HEK293 (cell line): ENCODE measurements around the gene PROSER2.
A peak's percentile ranks its signal among the peaks of the same experiment; 100 is the strongest.

ENCODE experiments used
- CTCF ChIA-PET: fragments of 350-600 bp; formaldehyde crosslinking; extraction: SDS; loops from one replicate; lab custom pipeline; 2021; ENCODE audit warnings: antibody characterized with exemption; lab: Yijun Ruan, JAX
- POLR2A ChIA-PET: fragments of 300-600 bp; formaldehyde crosslinking; extraction: SDS; loops from one replicate; lab custom pipeline; 2020; ENCODE audit warnings: antibody characterized with exemption, inconsistent platforms; lab: Yijun Ruan, JAX
- H3K27ac ChIP-seq: fragments of 200-500 bp; sonication (Bioruptor generic); 2 replicates; pipeline ENCODE4 v1.5.1; 2014; ENCODE audit warnings: low read depth, low read length, control low read depth, inconsistent platforms; ENCODE audit errors: extremely low read depth
- H3K36me3 ChIP-seq, 2 experiments: fragments of 200-500 bp in 1 of 2; sonication (Bioruptor generic) in 1 of 2; 1 replicate in 1 of 2; 2 replicates in 1 of 2; pipeline ENCODE4 v1.5.1; 2014 to 2017; ENCODE audit warnings: inconsistent platforms in 2 of 2, low read length in 2 of 2; ENCODE audit not compliant: control insufficient read depth in 2 of 2, insufficient read depth in 1 of 2
- H3K4me1 ChIP-seq: fragments of 200-500 bp; sonication (Bioruptor generic); 2 replicates; pipeline ENCODE4 v1.5.1; 2014; ENCODE audit warnings: mild to moderate bottlenecking, low read length, inconsistent platforms; ENCODE audit not compliant: control insufficient read depth, insufficient read depth
- H3K4me3 ChIP-seq: 2 replicates; pipeline ENCODE4 v1.5.1; 2011; ENCODE audit warnings: low read depth, mild to moderate bottlenecking, control low read depth, low read length, moderate library complexity
- H3K9me3 ChIP-seq: fragments of 200-500 bp; sonication (Bioruptor generic); 2 replicates; pipeline ENCODE4 v1.5.1; 2014; ENCODE audit warnings: low read depth, low read length, inconsistent platforms; ENCODE audit not compliant: control insufficient read depth, insufficient read depth
- EGR2 ChIP-seq: fragments of 450-650 bp; formaldehyde crosslinking; IDR thresholded peaks from 2 replicates; pipeline ENCODE4 v1.5.1; 2016; ENCODE audit warnings: low read depth, missing biosample characterization, missing genetic modification characterization
- HOXC10 ChIP-seq: sonication (generic); formaldehyde crosslinking; IDR thresholded peaks from 2 replicates; pipeline ENCODE4 v1.8.1; 2023; ENCODE audit warnings: mild to moderate bottlenecking, missing genetic modification reagents
- IKZF3 ChIP-seq: fragments of 450-650 bp; IDR thresholded peaks from 2 replicates; pipeline ENCODE4 v1.5.0; 2018; ENCODE audit warnings: missing biosample characterization, mild to moderate bottlenecking, missing genetic modification characterization, moderate library complexity
- INSM2 ChIP-seq: fragments of 450-650 bp; formaldehyde crosslinking; IDR thresholded peaks from 2 replicates; pipeline ENCODE4 v1.5.1; 2016; ENCODE audit warnings: missing biosample characterization, missing genetic modification characterization
- KLF1 ChIP-seq: fragments of 450-650 bp; formaldehyde crosslinking; IDR thresholded peaks from 2 replicates; pipeline ENCODE4 v1.5.1; 2016; ENCODE audit warnings: missing biosample characterization, missing genetic modification characterization
- KLF16 ChIP-seq: fragments of 450-650 bp; formaldehyde crosslinking; IDR thresholded peaks from 2 replicates; pipeline ENCODE4 v1.5.1; 2017; ENCODE audit warnings: missing biosample characterization, missing genetic modification characterization
- KLF8 ChIP-seq: fragments of 450-650 bp; formaldehyde crosslinking; IDR thresholded peaks from 2 replicates; pipeline ENCODE4 v1.5.1; 2016; ENCODE audit warnings: missing biosample characterization, missing genetic modification characterization
- ZFHX2 ChIP-seq: fragments of 450-650 bp; formaldehyde crosslinking; conservative IDR thresholded peaks from 2 replicates; pipeline ENCODE4 v1.5.1; 2016; ENCODE audit warnings: missing biosample characterization, missing genetic modification characterization
- ZFP3 ChIP-seq: fragments of 450-650 bp; formaldehyde crosslinking; IDR thresholded peaks from 2 replicates; pipeline ENCODE4 v1.5.1; 2016; ENCODE audit warnings: low read depth, missing biosample characterization, missing genetic modification characterization
- ZIC2 ChIP-seq: fragments of 450-650 bp; formaldehyde crosslinking; IDR thresholded peaks from 2 replicates; pipeline ENCODE4 v1.5.1; 2016; ENCODE audit warnings: missing biosample characterization, missing genetic modification characterization
- ZNF112 ChIP-seq: fragments of 450-650 bp; formaldehyde crosslinking; IDR thresholded peaks from 2 replicates; pipeline ENCODE4 v1.5.0; 2017; ENCODE audit warnings: missing biosample characterization, missing genetic modification characterization
- ZNF202 ChIP-seq: fragments of 450-650 bp; formaldehyde crosslinking; IDR thresholded peaks from 2 replicates; pipeline ENCODE4 v1.5.1; 2016; ENCODE audit warnings: missing biosample characterization, missing genetic modification characterization, borderline replicate concordance
- ZNF23 ChIP-seq: fragments of 450-650 bp; formaldehyde crosslinking; IDR thresholded peaks from 2 replicates; pipeline ENCODE4 v1.5.1; 2016; ENCODE audit warnings: missing biosample characterization, missing genetic modification characterization, borderline replicate concordance
- ZNF24 ChIP-seq: fragments of 450-650 bp; formaldehyde crosslinking; IDR thresholded peaks from 2 replicates; pipeline ENCODE4 v1.5.1; 2016; ENCODE audit warnings: missing biosample characterization, missing genetic modification characterization
- ZNF354C ChIP-seq: fragments of 450-650 bp; formaldehyde crosslinking; IDR thresholded peaks from 2 replicates; pipeline ENCODE4 v1.5.1; 2016; ENCODE audit warnings: missing biosample characterization, missing genetic modification characterization, low read depth, borderline replicate concordance
- ZNF391 ChIP-seq: fragments of 450-650 bp; formaldehyde crosslinking; IDR thresholded peaks from 2 replicates; pipeline ENCODE4 v1.5.1; 2016; ENCODE audit warnings: low read depth, missing biosample characterization, missing genetic modification characterization, borderline replicate concordance
- ZNF433 ChIP-seq: fragments of 450-650 bp; formaldehyde crosslinking; IDR thresholded peaks from 2 replicates; pipeline ENCODE4 v1.5.1; 2016; ENCODE audit warnings: missing biosample characterization, missing genetic modification characterization, low read depth
- ZNF558 ChIP-seq: fragments of 450-650 bp; formaldehyde crosslinking; IDR thresholded peaks from 2 replicates; pipeline ENCODE4 v1.5.1; 2016; ENCODE audit warnings: missing biosample characterization, missing genetic modification characterization
- ZNF571 ChIP-seq: fragments of 450-650 bp; formaldehyde crosslinking; IDR thresholded peaks from 2 replicates; pipeline ENCODE4 v1.5.0; 2017; ENCODE audit warnings: missing biosample characterization, missing genetic modification characterization
- ZNF600 ChIP-seq: fragments of 450-650 bp; formaldehyde crosslinking; IDR thresholded peaks from 2 replicates; pipeline ENCODE4 v1.5.1; 2016; ENCODE audit warnings: missing biosample characterization, missing genetic modification characterization
- ZNF670 ChIP-seq: fragments of 450-650 bp; formaldehyde crosslinking; IDR thresholded peaks from 2 replicates; pipeline ENCODE4 v1.5.1; 2016; ENCODE audit warnings: missing biosample characterization, missing genetic modification characterization, low read depth
- ZNF785 ChIP-seq: fragments of 450-650 bp; formaldehyde crosslinking; IDR thresholded peaks from 2 replicates; pipeline ENCODE4 v1.5.1; 2016; ENCODE audit warnings: missing biosample characterization, missing genetic modification characterization
- ZSCAN16 ChIP-seq: fragments of 450-650 bp; formaldehyde crosslinking; IDR thresholded peaks from 2 replicates; pipeline ENCODE4 v1.5.1; 2016; ENCODE audit warnings: missing biosample characterization, missing genetic modification characterization
- ZSCAN23 ChIP-seq: fragments of 450-650 bp; formaldehyde crosslinking; IDR thresholded peaks from 2 replicates; pipeline ENCODE4 v1.5.1; 2016; ENCODE audit warnings: missing biosample characterization, missing genetic modification characterization
- ZXDB ChIP-seq: fragments of 450-650 bp; formaldehyde crosslinking; IDR thresholded peaks from 2 replicates; pipeline ENCODE4 v1.5.1; 2016; ENCODE audit warnings: missing biosample characterization, missing genetic modification characterization
- TF ChIP-seq, protein P1 (sequence below): fragments of 450-650 bp; formaldehyde crosslinking; IDR thresholded peaks from 2 replicates; pipeline ENCODE4 v1.5.1; 2016; ENCODE audit warnings: missing biosample characterization, missing genetic modification characterization
- TF ChIP-seq, protein P2 (sequence below): fragments of 450-650 bp; formaldehyde crosslinking; IDR thresholded peaks from 2 replicates; pipeline ENCODE4 v1.5.1; 2017; ENCODE audit warnings: missing biosample characterization, missing genetic modification characterization

The PROSER2 gene

DNA sequence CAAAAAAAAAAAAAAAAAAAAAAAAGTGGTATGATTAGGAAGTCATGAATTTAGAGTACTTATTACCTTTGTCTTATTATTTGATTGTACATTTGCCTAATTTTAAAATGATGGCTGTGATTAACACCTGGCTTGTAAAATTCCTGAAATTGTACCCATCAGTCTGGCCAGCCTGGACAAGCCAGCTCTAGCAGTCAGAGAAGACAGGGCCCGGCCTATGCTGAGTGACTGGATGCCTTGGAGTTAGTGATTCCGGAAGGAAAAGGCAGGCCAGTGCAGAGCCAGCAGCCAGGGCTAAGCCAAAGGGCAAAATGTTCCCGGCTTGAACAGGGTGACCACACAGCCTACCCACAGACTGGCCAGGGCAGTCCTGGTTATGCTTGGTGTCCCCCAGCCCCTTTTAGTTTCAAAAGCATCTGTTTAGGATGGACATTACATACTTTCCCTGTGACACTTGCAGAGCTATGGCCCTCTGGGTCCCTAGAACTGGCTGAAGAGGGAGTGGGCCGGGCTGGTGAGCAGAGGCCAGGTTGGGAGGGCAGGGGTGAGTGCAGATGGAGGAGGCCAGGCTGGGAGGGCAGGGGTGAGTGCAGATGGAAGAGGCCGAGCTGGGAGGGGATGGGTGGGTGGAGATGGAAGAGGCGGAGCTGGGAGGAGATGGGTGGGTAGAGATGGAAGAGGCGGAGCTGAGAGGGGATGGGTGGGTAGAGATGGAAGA is 61.7 kb downstream of the PROSER2 start:
- no peak for TF ChIP-seq INSM2 (tag by site-specific recombination)
- TF ChIP-seq ZNF558 (tag by site-specific recombination) = no peak
- no peak for TF ChIP-seq ZNF785 (tag by site-specific recombination)
- TF ChIP-seq ZNF391 = no peak
- no peak for TF ChIP-seq ZXDB (tag by site-specific recombination)
- no peak for TF ChIP-seq ZFP3 (tag by site-specific recombination)
- CTCF ChIA-PET = interaction anchor here (0.6 kb wide), 1 partner anchor 18 kb away, joined by 3 read pairs; no protein-coding TSS in a partner anchor
- no peaks in the 10 kb centered on the region for H3K9me3 ChIP-seq
- POLR2A ChIA-PET = no interaction called here
- H3K36me3 ChIP-seq = no peaks in the 10 kb centered on the region
- H3K4me1 ChIP-seq = no peaks in the 10 kb centered on the region
- no peak overlapping the region for H3K27ac ChIP-seq
- no peak overlapping the region for H3K4me3 ChIP-seq

DNA sequence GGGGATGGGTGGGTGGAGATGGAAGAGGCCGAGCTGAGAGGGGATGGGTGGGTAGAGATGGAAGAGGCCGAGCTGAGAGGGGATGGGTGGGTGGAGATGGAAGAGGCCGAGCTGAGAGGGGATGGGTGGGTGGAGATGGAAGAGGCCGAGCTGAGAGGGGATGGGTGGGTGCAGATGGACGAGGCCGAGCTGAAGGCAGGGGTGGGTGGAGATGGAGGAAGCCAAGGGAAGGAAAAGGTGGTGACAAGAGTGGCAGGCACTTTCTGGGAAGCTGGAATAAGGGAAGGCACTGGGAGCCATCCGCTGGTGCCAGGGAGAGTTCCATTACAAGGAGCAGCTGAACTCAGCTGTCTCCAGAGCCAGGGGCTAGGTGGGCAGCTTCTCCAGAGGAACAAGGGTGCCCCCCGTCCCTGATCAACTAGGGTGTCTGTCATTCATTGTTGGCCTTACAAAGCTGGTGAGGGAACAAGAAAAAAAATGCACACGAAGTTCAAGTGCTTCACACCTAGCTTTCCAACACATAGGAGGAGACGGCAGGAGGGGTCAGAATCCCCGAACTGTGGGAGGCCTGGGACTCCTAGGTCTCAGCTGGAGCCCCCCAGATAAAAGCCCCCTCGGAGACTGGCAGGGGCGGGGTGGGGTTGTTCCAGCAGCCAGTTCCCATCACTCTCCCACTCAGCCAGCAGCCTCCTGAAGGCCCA is 62.4 kb downstream of the PROSER2 start:
- H3K36me3 ChIP-seq = no peaks in the 10 kb centered on the region
- no peak overlapping the region for H3K4me3 ChIP-seq
- no peaks in the 10 kb centered on the region for H3K9me3 ChIP-seq
- no peaks in the 10 kb centered on the region for H3K4me1 ChIP-seq
- no peak overlapping the region for H3K27ac ChIP-seq
- no peak for TF ChIP-seq ZNF354C (tag by site-specific recombination)
- TF ChIP-seq, protein P1, sequence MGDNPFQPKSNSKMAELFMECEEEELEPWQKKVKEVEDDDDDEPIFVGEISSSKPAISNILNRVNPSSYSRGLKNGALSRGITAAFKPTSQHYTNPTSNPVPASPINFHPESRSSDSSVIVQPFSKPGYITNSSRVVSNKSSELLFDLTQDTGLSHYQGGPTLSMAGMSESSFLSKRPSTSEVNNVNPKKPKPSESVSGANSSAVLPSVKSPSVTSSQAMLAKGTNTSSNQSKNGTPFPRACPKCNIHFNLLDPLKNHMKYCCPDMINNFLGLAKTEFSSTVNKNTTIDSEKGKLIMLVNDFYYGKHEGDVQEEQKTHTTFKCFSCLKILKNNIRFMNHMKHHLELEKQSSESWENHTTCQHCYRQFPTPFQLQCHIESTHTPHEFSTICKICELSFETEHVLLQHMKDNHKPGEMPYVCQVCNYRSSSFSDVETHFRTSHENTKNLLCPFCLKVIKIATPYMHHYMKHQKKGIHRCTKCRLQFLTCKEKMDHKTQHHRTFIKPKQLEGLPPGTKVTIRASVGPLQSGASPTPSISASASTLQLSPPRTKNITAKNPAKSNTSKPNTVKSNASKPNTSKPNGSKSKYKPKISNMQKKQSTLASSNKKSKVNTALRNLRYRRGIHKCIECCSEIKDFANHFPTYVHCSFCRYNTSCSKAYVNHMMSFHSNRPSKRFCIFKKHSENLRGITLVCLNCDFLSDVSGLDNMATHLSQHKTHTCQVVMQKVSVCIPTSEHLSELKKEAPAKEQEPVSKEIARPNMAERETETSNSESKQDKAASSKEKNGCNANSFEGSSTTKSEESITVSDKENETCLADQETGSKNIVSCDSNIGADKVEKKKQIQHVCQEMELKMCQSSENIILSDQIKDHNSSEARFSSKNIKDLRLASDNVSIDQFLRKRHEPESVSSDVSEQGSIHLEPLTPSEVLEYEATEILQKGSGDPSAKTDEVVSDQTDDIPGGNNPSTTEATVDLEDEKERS (tag by site-specific recombination) = no peak
- no peak for TF ChIP-seq ZNF24 (tag by site-specific recombination)
- TF ChIP-seq EGR2 = peak; percentile 79; the same call in 1 of the 2 replicates
- peak; percentile 72 for TF ChIP-seq ZFHX2 (tag by site-specific recombination)
- no peak for TF ChIP-seq HOXC10 (CRISPR knock-in tag)
- TF ChIP-seq, protein P2, sequence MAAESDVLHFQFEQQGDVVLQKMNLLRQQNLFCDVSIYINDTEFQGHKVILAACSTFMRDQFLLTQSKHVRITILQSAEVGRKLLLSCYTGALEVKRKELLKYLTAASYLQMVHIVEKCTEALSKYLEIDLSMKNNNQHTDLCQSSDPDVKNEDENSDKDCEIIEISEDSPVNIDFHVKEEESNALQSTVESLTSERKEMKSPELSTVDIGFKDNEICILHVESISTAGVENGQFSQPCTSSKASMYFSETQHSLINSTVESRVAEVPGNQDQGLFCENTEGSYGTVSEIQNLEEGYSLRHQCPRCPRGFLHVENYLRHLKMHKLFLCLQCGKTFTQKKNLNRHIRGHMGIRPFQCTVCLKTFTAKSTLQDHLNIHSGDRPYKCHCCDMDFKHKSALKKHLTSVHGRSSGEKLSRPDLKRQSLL (tag by site-specific recombination) = no peak
- no peak for TF ChIP-seq ZNF202 (tag by site-specific recombination)
- no peak for TF ChIP-seq ZNF433
- no peak for TF ChIP-seq ZXDB (tag by site-specific recombination)
- no peak for TF ChIP-seq ZNF600 (tag by site-specific recombination)
- peak; percentile 18; the same call in 1 of the 2 replicates for TF ChIP-seq KLF1 (tag by site-specific recombination)
- no peak for TF ChIP-seq KLF16 (tag by site-specific recombination)
- no peak for TF ChIP-seq KLF8
- TF ChIP-seq ZNF112 = no peak
- TF ChIP-seq ZSCAN16 = no peak
- no peak for TF ChIP-seq ZNF23 (tag by site-specific recombination)
- TF ChIP-seq IKZF3 (tag by site-specific recombination) = no peak
- no peak for TF ChIP-seq ZNF670
- TF ChIP-seq ZNF571 = no peak
- no peak for TF ChIP-seq ZSCAN23 (tag by site-specific recombination)
- TF ChIP-seq ZIC2 (tag by site-specific recombination) = no peak
- ChIA-PET POLR2A (no interaction called here), CTCF (interaction anchor here (0.6 kb wide), 1 partner anchor 18 kb away, joined by 3 read pairs; no protein-coding TSS in a partner anchor)
